ENCODE data around the gene ZNF599.

- TF ChIP-seq POLR2A (IDR thresholded peaks at IDR 0.05) (no peak), CTCF (IDR thresholded peaks at IDR 0.05) (no peak)
These were observed 27.9 kb downstream of the ZNF599 start for GRCh38 chr19:34744896-34745690.

All from ovary (tissue), 3 donors.